HepG2 (cell line): ENCODE results near the gene CCNB2. TPM values are rescaled to one million over a fixed set of nuclear protein-coding genes. Genes with fewer than 3 reads are reported as not detected.

Experiments used
- ATAC-seq: fragments of 200-7000 bp; cut with Tn5 transposase; 3 replicates; pipeline ENCODE4 v1.9.1; 2020; ENCODE audit warnings: mild to moderate bottlenecking, moderate library complexity
- BruUV-seq: library from RNA; stranded (reverse); fragments of 400-500 nt; replicated peaks from 2 replicates; lab custom pipeline; 2021; lab: Mats Ljungman, UMichigan
- CTCF ChIA-PET: fragments of 300-600 bp; formaldehyde crosslinking; extraction: SDS; loops from one replicate; lab custom pipeline; 2021; ENCODE audit warnings: low total read pairs, inconsistent platforms, low intra/inter-chr PET ratio; lab: Yijun Ruan, JAX
- POLR2A ChIA-PET: fragments of 350-600 bp; sonication (Branson Sonifier 250); formaldehyde crosslinking; loops from one replicate; lab custom pipeline; 2020; ENCODE audit warnings: antibody characterized with exemption, inconsistent platforms; lab: Yijun Ruan, JAX
- DNase-seq: peaks from one replicate; pipeline ENCODE4 v3.0.0-alpha.2; 2015; ENCODE audit warnings: low spot score
- FAIRE-seq: peaks from 3 replicates; lab custom pipeline; 2011; peaks lifted over from hg19 to GRCh38; lab: Jason Lieb, UNC
- H2AFZ ChIP-seq: one replicate; pipeline ENCODE4 v1.6.1; 2011; ENCODE audit warnings: low read length, inconsistent platforms
- H3K27ac ChIP-seq: fragments of 300-600 bp; 3 replicates; pipeline ENCODE4 v1.8.0; 2011; ENCODE audit warnings: mixed run types, mild to moderate bottlenecking, mixed read lengths, low read length, inconsistent platforms; ENCODE audit not compliant: insufficient read depth; ENCODE audit errors: extremely low read length
- H3K27me3 ChIP-seq, 2 experiments: fragments of 200-600 bp in 1 of 2; 2 replicates in 1 of 2; 3 replicates in 1 of 2; pipeline versions ENCODE4 v1.6.0 to v1.8.0; 2011; ENCODE audit warnings: low read length in 2 of 2, mild to moderate bottlenecking in 2 of 2, moderate library complexity in 2 of 2, inconsistent platforms in 1 of 2; ENCODE audit not compliant: insufficient read depth in 2 of 2, control insufficient read depth in 1 of 2
- H3K36me3 ChIP-seq, 2 experiments: fragments of 200-600 bp in 1 of 2; replicated peaks in 1 of 2; 2 replicates in 1 of 2; 3 replicates in 1 of 2; pipeline versions ENCODE4 v1.5.1 to v1.8.0; 2011; ENCODE audit warnings: low read length in 2 of 2, inconsistent platforms in 1 of 2; ENCODE audit not compliant: insufficient read depth in 2 of 2, control insufficient read depth in 1 of 2
- H3K4me1 ChIP-seq: 2 replicates; pipeline ENCODE4 v1.5.1; 2012; ENCODE audit warnings: low read length, inconsistent platforms; ENCODE audit not compliant: insufficient read depth
- H3K4me2 ChIP-seq: 2 replicates; pipeline ENCODE4 v1.6.0; 2011; ENCODE audit warnings: low read depth, low read length, inconsistent platforms
- H3K4me3 ChIP-seq, 3 experiments: fragments of 200-600 bp in 1 of 3; sonication (generic), shearing (Covaris generic) in 1 of 3; replicated peaks in 1 of 3; 2 replicates each; pipeline ENCODE4 v1.5.1; 2011 to 2016; ENCODE audit warnings: low read length in 3 of 3, inconsistent platforms in 2 of 3, low read depth in 2 of 3, mild to moderate bottlenecking in 2 of 3, control low read depth in 1 of 3, mixed read lengths in 1 of 3; ENCODE audit not compliant: insufficient read depth in 1 of 3
- H3K79me2 ChIP-seq: one replicate; pipeline ENCODE4 v1.6.1; 2011; ENCODE audit warnings: low read length, inconsistent platforms; ENCODE audit not compliant: insufficient read depth
- H3K9ac ChIP-seq: 2 replicates; pipeline ENCODE4 v1.6.0; 2011; ENCODE audit warnings: mild to moderate bottlenecking, low read depth, low read length, inconsistent platforms; ENCODE audit not compliant: insufficient read depth
- H3K9me3 ChIP-seq: 2 replicates; pipeline ENCODE4 v1.5.1; 2012; ENCODE audit warnings: mild to moderate bottlenecking, low read length
- H4K20me1 ChIP-seq: 2 replicates; pipeline ENCODE4 v1.6.0; 2011; ENCODE audit warnings: inconsistent platforms, mild to moderate bottlenecking, low read length, moderate library complexity; ENCODE audit not compliant: insufficient read depth
- CAMTA2 ChIP-seq: sonication (generic); formaldehyde crosslinking; IDR thresholded peaks from 2 replicates; pipeline ENCODE4 v1.4.0; 2020; ENCODE audit warnings: mild to moderate bottlenecking, missing genetic modification reagents, borderline replicate concordance
- E2F1 ChIP-seq: sonication (generic); formaldehyde crosslinking; IDR thresholded peaks from 2 replicates; pipeline ENCODE4 v1.5.0; 2020; ENCODE audit warnings: missing genetic modification reagents
- FUBP1 ChIP-seq: sonication (generic); formaldehyde crosslinking; IDR thresholded peaks from 2 replicates; pipeline ENCODE4 v1.5.1; 2020; ENCODE audit warnings: missing genetic modification reagents, mild to moderate bottlenecking, borderline replicate concordance
- NR2F6 ChIP-seq, 2 experiments: IDR thresholded peaks; 2 replicates each; pipeline ENCODE4 v1.6.1; 2016; ENCODE audit warnings: antibody characterized with exemption in 1 of 2, mild to moderate bottlenecking in 1 of 2
- STAT6 ChIP-seq: sonication (generic); formaldehyde crosslinking; IDR thresholded peaks from 2 replicates; pipeline ENCODE4 v1.4.0; 2020; ENCODE audit warnings: missing genetic modification reagents, mild to moderate bottlenecking, borderline replicate concordance
- ZBTB8A ChIP-seq: sonication (generic); formaldehyde crosslinking; IDR thresholded peaks from 2 replicates; pipeline ENCODE4 v1.4.0; 2020; ENCODE audit warnings: mild to moderate bottlenecking, low read depth, missing genetic modification reagents, borderline replicate concordance
- ZHX2 ChIP-seq, 2 experiments: sonication (generic) in 1 of 2; formaldehyde crosslinking in 1 of 2; IDR thresholded peaks; 2 replicates each; pipeline versions ENCODE4 v1.6.1 to v1.9.0; 2014 to 2022; ENCODE audit warnings: antibody characterized with exemption in 1 of 2, borderline replicate concordance in 1 of 2, inconsistent platforms in 1 of 2, low read depth in 1 of 2, missing genetic modification reagents in 1 of 2
- ZNF460 ChIP-seq: sonication (generic); formaldehyde crosslinking; IDR thresholded peaks from 2 replicates; pipeline ENCODE4 v1.5.1; 2020; ENCODE audit warnings: missing genetic modification reagents, mild to moderate bottlenecking, borderline replicate concordance
- ZNF562 ChIP-seq: sonication (generic); formaldehyde crosslinking; IDR thresholded peaks from 2 replicates; pipeline ENCODE4 v1.8.0; 2022; ENCODE audit warnings: missing genetic modification reagents, borderline replicate concordance
- ZNF7 ChIP-seq: IDR thresholded peaks from 2 replicates; pipeline ENCODE4 v1.6.1; 2016; ENCODE audit warnings: missing biosample characterization, missing genetic modification reagents
- WGBS: methylation state at CpG from one replicate; pipeline ENCODE4 v1.1.6; 2017; ENCODE audit warnings: low lambda C conversion rate; 5-methylcytosine and 5-hydroxymethylcytosine counted together
- in situ Hi-C: cut with HindIII; loops from 2 replicates; pipeline ENCODE4 v1.10.0; 2017; ENCODE audit warnings: low pct_unique_long_range_greater_than_20kb; ENCODE audit not compliant: extremely low pct_ligation_motif_present
- intact Hi-C: fragments of 100-400 bp; cut with micrococcal nuclease; formaldehyde crosslinking; loops from one replicate; pipeline ENCODE4 v1.10.0; 2022; ENCODE audit not compliant: unreplicated experiment
- polyA plus RNA-seq, 8 experiments: library from polyadenylated mRNA; depleted of rRNA in 3 of 8; stranded (reverse) in 7 of 8; unstranded in 1 of 8; fragments of >200 nt; fragmentation: Illumina TruSeq in 4 of 8; extraction: Trizol in 4 of 8; gene quantifications; 2 replicates each; pipeline versions ENCODE4 v1.2.1 to v1.2.3, GENCODE V29; 2011 to 2016; ENCODE audit warnings: low read depth in 4 of 8, missing spikeins in 1 of 8, mixed read lengths in 1 of 8; ENCODE audit not compliant: insufficient read depth in 1 of 8
- total RNA-seq, 5 experiments: library from RNA; depleted of rRNA; stranded (reverse); fragments of >200 nt; fragmentation: Illumina TruSeq; extraction: Trizol; gene quantifications; 2 replicates each; pipeline ENCODE4 v1.2.3, GENCODE V29; 2016; ENCODE audit warnings: low read depth in 1 of 5

The CCNB2 gene
- total and polyA plus RNA-seq, 2 of the 13 experiments (the other 11 are each of a cell fraction or from before 2014, with no cell fraction given): 43.5 to 80.9 TPM

- Histone ChIP-seq H4K20me1 (no peaks in the 10 kb centered on the region), H3K27me3 (no peaks in the 10 kb centered on the region), H3K4me1 (no peaks in the 10 kb centered on the region), H3K9ac (no peak overlapping the region), H3K79me2 (no peaks in the 10 kb centered on the region), H3K4me2 (no peak overlapping the region), H3K4me3 (no peak overlapping the region), H3K36me3 (peaks cover 2 to 23% of the 10 kb centered on the region in 2 experiments; a peak in 4 of 5 replicates), H3K9me3 (no peaks in the 10 kb centered on the region), H3K27ac (no peak overlapping the region), H2AFZ (no peak overlapping the region)
- no peak for TF ChIP-seq ZHX2 (IDR thresholded peaks at IDR 0.05; ENCODE audit: low read depth)
- no peak for TF ChIP-seq ZHX2 (CRISPR knock-in tag; IDR thresholded peaks at IDR 0.05; ENCODE audit: borderline replicate concordance)
- no peak for TF ChIP-seq STAT6 (CRISPR knock-in tag)
- TF ChIP-seq ZBTB8A (CRISPR knock-in tag): no peak
- no peak for TF ChIP-seq NR2F6 (IDR thresholded peaks at IDR 0.05)
- no peak for TF ChIP-seq NR2F6 (CRISPR knock-in tag; IDR thresholded peaks at IDR 0.05)
- no peak for TF ChIP-seq E2F1
- no peak for TF ChIP-seq ZNF7 (CRISPR knock-in tag)
- TF ChIP-seq ZNF562 (CRISPR knock-in tag): no peak
- TF ChIP-seq CAMTA2 (CRISPR knock-in tag): no peak
- TF ChIP-seq FUBP1 (CRISPR knock-in tag): no peak
- no peak for TF ChIP-seq ZNF460 (CRISPR knock-in tag)
- BruUV-seq: no TSS peak
- ChIA-PET CTCF (no interaction called here), POLR2A (no interaction called here)
- no peak for DNase-seq
- intact Hi-C loops (loop anchor here (10.0 kb wide), 1 partner anchor 90 kb away; the partner anchor contains the start of gene RNF111), in situ Hi-C loops (loop anchor here (10.0 kb wide), 1 partner anchor 60 kb away; no protein-coding TSS in a partner anchor)
- FAIRE-seq: no peak
- ATAC-seq: no peak
- 94% methylated on average over 1 of the region's 1 CpG for WGBS
These were observed 30.3 kb upstream of the CCNB2 start for GRCh38 chr15:59074607-59075006.
